Esophagus squamous epithelium (tissue), 4 donors: ENCODE measurements around the gene MAP6D1.

Source experiments
- POLR2A ChIP-seq, 4 donors: fragments of 450-650 bp; IDR thresholded peaks; one replicate each; pipeline ENCODE4 v1.6.1; 2017; ENCODE audit warnings: antibody characterized with exemption in 4 of 4, mild to moderate bottlenecking in 4 of 4, moderate library complexity in 3 of 4
- TF ChIP-seq, protein P1 (sequence below), 6 experiments: fragments of 450-650 bp in 4 of 6; fragments of 200-600 bp in 2 of 6; sonication (generic) in 2 of 6; IDR thresholded peaks; one replicate each; pipeline ENCODE4 v1.5.1; 2016 to 2019; ENCODE audit warnings: antibody characterized with exemption in 6 of 6, mild to moderate bottlenecking in 4 of 6, moderate library complexity in 4 of 6

DNA sequence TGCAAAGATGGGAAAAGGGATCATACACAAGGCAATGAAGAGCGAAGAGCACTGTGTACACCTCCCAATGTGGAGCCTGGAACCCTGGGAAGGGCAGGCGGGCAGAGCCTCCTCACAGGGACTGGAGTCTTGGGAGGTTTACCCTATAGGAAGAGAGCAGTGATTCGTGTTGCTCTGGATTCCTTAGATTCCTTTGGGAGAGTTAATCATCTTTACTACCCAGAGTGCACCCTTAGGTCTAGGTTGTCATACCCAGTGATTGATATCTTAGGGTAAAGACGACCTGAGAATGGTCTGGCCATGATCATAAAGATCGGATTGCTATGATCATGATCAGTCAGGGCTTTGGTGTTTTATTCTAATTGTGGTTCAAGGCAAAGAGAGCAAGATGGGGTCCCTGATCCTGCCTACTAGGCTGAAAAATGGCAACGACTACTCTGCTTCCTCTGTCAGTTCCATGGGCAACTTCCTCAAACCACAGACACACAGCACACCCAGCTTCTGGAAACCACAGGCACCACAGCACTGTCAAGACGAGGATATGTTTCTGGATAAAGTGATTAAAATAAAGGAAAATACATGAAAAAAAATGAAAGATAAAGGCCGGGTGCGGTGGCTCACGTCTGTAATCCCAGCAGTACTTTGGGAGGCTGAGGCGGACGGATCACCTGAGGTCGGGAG is 20.4 kb upstream of the MAP6D1 start:
- TF ChIP-seq, protein P1, sequence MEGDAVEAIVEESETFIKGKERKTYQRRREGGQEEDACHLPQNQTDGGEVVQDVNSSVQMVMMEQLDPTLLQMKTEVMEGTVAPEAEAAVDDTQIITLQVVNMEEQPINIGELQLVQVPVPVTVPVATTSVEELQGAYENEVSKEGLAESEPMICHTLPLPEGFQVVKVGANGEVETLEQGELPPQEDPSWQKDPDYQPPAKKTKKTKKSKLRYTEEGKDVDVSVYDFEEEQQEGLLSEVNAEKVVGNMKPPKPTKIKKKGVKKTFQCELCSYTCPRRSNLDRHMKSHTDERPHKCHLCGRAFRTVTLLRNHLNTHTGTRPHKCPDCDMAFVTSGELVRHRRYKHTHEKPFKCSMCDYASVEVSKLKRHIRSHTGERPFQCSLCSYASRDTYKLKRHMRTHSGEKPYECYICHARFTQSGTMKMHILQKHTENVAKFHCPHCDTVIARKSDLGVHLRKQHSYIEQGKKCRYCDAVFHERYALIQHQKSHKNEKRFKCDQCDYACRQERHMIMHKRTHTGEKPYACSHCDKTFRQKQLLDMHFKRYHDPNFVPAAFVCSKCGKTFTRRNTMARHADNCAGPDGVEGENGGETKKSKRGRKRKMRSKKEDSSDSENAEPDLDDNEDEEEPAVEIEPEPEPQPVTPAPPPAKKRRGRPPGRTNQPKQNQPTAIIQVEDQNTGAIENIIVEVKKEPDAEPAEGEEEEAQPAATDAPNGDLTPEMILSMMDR (IDR thresholded peaks at IDR 0.05), result no peak
- no peak for TF ChIP-seq POLR2A (IDR thresholded peaks at IDR 0.05)
